GM19099 (cell line): ENCODE measurements around the gene TRAPPC2B.

ENCODE experiments used
- POLR2A ChIP-seq: IDR thresholded peaks from 3 replicates; pipeline ENCODE4 v1.6.1; 2011; ENCODE audit warnings: low read depth; ENCODE audit not compliant: insufficient read length; ENCODE audit errors: extremely low read depth

TRAPPC2B gene

DNA sequence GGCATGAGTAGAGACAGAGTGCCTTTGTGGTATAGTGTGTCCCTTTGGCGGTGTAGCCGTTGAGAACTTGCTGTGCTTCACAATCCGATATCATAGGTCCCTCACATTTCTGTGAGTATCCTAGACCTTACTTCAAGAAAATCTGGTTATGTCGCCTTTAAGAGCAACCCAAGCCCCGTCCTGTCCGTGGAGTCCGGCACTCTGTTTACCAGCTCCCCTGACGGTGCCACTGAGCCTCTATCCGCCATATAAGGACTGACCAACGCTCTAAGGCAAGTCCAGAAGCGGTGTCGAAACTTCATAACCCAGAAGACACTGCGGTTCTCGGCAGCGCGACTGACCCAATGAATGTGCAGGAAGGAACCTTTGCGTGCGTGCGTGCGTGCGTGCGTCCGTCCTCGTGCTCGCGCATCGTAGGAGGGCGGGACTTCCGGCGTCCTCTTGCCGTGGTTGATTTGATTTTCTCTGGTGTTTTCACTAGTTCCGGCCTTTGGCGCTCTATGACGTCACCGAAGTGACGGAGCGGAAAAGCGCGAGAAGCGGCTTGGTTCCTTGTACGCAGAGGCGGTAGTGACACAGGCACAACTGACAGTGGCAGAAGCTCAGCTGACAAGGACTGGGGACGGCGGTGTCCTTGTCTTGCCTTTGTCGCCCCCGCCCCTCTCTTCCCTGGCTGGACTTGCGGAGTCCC lies at the start of gene TRAPPC2B, which contains the start of gene ZNF547:
TRAPPC2B (plus strand) TSS at position 555 of the 691 bp plus-strand sequence. CDS start 1,283 bp downstream, outside the sequence.
ZNF547 (plus strand) TSS at position 555 of the 691 bp plus-strand sequence. CDS start 5,005 bp downstream, outside the sequence.
- TF ChIP-seq POLR2A, result peak; percentile 72

DNA sequence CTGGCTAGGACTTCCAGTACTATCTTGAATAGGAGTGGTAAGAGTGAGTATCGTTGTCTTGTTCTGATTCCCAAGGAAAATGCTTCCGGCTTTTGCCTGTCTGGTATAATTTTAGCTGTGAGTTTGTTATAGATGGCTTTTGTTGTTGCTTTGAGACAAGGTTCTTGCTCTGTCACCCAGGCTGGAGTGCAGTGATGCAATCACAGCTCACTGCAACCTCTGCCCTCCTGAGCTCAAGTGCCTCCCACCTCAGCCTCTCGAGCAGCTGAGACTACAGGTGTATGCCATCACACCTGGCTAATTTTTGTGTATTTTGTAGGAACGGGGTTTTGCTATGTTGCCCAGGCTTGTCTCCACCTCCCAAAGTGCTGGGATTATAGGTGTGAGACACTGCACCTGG lies 49.2 kb upstream of the TRAPPC2B start:
- no peak for TF ChIP-seq POLR2A

DNA sequence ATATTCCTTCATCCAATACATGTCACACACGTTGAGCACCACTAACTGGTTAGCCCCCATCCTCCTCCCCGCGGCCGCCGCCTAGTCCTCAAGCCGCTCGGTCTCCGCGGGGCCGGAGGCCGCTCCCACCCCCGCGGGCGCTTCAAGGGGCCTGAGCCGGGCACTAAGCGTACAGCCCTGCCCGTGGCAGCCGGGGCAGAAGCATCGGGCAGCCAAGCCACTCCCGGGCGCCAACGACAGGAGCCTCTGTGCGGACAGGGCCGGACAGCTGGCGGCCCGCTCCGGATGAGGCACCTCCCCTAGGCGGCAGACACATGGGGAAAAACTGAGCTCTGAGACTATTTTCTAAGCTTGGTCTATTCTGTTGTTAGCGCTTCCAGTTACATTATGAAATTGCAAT lies 45.8 kb upstream of the TRAPPC2B start:
- no peak for TF ChIP-seq POLR2A

DNA sequence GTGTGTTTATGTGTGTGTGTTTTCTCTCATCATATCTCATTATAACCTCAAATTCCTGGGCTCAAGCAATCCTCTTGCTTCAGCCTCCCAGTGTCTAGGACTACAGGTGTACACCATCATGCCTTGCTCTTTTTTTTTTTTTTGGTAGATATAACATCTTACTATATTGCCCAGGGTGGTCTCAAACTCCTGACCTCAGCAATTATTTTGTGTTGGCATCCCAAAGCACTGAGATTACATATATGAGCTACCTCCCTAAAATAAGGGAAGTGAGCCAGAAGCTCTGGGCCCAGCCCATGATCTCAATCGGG lies 43.5 kb upstream of the TRAPPC2B start:
- no peak for TF ChIP-seq POLR2A

DNA sequence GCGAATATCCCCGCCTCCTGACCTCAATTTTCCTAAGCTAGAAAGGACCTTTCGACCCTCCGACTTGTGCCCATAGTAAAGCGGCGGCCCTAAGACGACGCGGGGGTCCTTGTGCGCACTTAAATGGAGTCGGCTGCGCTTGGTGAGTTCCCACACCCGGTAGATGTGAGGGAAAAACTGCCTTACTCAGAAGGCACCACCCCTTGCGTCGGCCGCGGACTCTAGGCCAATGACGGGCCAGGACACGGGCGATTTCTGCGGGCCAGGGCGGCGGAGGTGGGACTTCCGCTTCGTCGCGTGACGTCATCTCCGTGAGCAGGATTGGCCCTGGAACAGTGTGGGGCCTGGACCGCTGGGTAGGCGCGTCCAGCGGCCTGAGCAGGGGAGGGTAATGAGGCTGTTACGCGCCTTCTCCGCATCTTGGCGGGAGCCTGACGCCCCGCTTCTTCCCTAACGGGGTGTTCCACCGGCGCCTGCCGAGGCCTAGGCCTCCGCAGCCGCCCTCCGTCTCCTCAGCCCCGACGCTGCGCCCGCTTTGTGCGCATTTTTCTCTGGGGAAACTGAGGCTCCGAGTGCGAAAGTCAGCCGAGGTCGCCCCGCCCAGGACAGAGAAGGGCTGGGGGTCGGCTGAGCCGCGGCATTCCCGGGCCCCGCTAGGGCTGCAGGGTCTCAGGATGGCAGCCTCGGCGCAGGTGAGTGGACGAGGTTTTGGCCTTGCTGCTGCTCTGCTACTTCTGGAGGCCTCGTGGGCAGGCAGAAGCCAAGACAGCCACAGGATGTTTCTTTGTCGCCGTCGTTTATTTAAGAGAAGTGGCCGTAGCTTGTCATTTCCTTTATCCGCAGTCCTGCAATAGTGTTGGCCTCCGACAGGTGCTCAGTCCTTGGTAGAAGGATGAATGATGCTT lies 42.9 kb upstream of the TRAPPC2B start, which contains the start of gene ZNF543:
ZNF543 (plus strand) TSS at position 293 of the 905 bp plus-strand sequence; CDS start at position 675, 382 bp downstream.
- peak; percentile 89 for TF ChIP-seq POLR2A

DNA sequence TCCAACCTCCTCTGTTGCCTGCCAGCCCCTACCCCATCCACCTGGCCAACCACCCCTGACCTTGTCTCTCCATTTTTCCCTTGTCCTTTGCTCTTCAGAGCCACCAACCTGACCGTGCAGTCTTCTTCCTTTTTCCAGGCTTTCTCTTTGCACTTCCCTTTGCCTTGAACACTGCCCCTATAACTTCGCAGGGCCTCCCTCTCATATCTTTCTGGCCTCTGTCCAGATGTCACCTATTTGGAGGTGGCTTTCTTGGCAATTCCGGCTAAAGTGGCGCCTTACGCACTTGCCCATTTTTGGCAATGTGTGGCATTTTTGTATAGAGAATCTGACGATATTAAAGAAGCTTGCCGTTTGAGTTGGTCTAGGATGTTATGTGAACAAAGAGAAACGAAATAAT lies 42.2 kb upstream of the TRAPPC2B start:
- TF ChIP-seq POLR2A, result no peak

DNA sequence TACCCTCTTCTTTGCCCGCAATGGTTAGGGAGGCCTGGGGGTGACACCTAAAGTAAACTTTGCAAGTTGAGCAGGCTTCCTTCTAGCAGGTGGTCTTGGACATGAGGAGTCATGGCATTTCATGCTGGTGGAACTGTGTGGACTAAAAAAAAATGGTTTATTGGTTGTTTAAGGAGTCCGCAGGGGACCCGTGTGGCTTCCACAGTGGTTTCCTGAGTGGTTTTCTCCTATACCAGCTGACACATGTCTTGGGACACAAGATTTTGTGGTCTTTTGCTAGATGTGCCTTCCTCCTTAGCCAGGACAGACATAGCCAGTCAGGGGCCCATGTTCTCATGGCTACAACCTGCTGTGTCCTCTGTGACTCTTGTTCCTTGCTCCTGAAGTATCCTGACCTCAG lies 41.6 kb upstream of the TRAPPC2B start:
- TF ChIP-seq POLR2A, result no peak

DNA sequence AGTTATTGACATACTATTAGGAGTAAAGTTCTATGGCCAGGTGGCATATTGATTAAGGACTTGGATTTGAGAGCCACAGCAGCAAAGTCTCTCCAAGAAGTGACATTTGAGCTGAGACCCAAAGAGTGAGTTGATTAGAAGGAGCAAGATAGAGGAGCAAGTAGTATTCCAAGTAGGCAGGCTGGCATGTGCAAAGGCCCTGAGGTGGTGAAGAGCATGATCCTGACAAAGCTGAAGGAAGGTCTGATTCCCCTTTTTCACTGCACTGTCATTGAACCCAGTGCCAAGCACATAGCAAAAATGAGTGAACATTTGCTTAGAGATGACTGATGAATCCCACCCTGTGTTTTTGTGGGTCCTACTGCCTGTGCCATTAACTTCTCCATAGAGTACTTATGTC lies 38.4 kb upstream of the TRAPPC2B start:
- TF ChIP-seq POLR2A, result no peak

DNA sequence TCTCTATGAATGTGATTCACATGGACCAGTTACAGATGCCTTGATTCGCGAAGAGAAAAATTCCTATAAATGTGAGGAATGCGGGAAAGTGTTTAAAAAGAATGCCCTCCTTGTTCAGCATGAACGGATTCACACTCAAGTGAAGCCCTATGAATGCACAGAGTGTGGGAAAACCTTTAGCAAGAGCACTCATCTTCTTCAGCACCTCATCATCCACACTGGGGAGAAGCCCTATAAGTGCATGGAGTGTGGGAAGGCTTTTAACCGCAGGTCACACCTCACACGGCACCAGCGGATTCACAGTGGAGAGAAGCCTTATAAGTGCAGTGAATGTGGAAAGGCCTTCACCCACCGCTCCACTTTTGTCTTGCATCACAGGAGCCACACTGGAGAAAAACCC lies 35.4 kb upstream of the TRAPPC2B start:
- no peak for TF ChIP-seq POLR2A

DNA sequence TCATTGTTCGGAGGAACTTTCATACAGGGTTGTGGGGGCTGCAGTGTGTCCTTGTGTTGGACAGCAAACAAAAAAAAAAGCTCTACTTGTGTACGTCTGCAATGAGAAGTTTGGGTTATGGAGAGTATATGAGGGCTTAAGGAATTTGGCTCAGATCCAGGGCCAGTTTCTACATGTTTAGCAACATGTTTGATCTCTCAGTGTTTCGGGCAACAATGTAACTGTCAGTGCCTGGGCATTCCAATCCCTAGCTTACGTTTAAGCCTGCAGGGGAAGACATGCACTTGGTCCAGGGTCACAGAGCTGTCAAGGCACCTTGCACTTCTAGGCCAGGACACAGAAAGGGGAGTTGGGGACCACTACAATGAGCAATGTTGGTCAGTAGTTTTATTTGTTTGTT lies 29.2 kb upstream of the TRAPPC2B start:
- no peak for TF ChIP-seq POLR2A

DNA sequence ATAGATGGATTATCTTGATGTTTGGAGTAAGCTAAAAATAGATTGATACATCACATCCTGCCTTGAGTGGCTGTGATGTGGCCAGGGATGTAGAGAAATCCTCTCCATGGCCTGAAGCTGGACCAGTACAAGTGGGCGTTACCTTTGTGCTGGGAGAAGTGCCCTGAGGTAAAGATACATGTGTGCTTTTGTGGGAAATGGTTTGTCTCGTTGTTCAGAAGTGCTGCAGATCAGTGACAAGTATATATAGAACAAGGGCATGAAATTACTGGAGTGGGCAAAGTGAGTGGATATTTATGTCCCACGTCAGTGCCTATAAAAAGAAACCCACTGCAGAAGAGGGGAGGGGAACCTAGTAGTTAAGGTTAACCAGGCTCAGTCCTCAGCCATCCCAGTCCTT lies 24.5 kb upstream of the TRAPPC2B start:
- TF ChIP-seq POLR2A, result no peak

DNA sequence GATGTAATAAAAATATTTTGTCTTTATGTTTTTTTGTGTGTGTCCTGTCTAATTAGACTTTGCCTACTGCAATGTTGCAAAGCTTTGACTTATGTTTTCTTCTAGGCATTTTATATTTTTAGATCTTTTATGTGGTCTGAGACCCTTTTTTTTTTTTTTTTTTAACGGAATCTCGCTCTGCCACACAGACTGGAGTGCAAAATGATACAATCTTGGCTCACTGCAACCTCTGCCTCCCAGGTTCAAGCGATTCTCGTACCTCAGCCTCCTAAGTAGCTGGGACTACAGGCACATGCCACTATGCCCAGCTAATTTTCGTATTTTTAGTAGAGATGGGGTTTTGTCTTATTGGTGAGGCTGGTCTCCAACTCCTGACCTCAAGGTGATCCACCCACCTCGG lies 20.8 kb upstream of the TRAPPC2B start:
- no peak for TF ChIP-seq POLR2A

DNA sequence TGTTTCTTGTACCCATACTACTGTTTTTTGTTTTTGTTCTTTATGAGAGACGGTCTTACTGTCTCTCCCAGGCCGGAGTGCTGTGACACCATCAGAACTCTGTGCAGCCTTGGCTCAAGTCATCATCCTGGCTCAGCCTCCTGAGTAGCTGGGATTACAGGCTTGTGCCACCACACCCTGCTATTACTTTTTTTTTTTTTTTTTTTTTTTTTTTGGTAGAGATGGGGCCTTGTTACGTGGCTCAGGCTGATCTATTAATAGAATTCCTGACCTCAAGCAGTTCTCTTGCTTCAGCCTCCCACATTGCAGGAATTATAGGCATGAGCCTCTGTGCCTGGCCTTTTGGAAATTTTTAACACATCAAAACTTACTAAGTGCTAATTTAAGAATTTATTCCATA lies 15.2 kb upstream of the TRAPPC2B start:
- no peak for TF ChIP-seq POLR2A

DNA sequence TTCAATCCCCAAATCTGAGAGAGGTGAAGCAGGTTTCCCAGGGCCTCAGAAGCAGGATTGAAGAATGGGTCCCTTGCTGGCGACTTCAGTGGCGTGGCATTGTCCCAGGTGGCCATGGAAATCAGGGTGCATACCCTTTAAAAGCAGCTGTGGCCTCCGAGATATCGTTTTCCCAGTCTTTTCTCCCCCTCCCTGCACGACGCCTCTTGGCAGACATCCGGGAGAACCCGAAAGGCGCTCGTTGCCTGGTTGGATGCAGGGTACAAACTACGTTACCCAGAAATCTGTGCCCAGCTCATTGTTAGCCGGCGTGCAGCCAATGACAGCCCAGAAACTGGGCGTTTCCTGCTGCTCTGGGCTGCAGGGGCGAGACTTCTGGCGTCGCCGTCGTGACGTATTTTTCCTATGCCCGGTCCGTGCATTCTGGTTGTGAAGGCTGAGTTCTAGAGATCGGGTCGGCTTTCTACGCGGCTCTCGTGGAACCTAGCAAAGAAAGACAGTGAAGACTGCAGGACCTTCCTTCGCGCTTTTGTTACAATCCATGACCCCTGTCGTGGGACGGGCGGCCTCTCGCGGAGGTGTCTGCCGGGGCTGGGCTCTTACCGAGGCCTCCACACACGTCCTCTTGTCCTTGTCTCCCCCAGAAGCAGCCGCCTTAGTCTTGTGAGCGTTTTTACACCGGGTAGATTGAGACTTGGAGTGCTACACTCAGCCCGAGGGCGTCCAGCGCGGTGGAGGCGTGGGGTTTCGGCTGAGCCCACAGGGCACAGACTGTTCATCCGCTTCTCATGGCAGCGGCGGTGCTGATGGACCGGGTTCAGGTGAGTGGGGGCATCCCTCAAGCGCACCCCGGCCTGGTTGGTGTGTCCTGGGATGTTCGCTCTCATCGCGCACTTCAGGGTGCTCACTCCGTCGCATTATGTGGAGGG lies 12.2 kb upstream of the TRAPPC2B start, which contains the start of gene ZNF304:
ZNF304 (plus strand) TSS at position 395 of the 929 bp plus-strand sequence; CDS start at position 789, 394 bp downstream.
- TF ChIP-seq POLR2A, result peak; percentile 64

DNA sequence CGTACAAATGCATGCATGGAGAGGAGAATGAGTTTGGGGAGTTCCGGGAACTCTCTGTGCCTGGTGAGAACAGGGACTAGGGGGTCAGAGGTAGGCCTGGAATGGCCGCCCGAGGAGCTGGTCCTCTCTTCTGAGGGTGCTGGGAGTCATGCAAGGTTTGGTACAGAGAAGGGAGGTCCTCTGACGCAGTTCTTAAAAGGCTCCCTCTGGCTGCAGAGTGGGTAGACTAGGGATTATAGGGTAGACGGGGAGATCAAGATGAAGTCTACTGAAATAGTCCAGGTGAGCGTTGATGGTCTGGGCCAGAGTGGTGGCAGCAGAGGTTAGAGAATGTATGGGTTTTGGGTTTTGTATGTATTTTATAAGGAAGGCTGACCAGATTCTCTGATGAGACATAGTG lies 11.5 kb upstream of the TRAPPC2B start:
- TF ChIP-seq POLR2A, result no peak
